SIG-M5 (cell line): ENCODE results near the gene HIP1R.
A peak's percentile ranks its signal among the peaks of the same experiment; 100 is the strongest.

ENCODE experiments used
- DNase-seq: peaks from one replicate; lab custom pipeline; 2025; lab: John Stamatoyannopoulos, UW

The HIP1R gene

GRCh38 chr12:122860040-122860853, 25.0 kb downstream of the HIP1R start:
- DNase-seq: no peak

- no peak for DNase-seq
These were observed 25.8 kb downstream of the HIP1R start for GRCh38 chr12:122860854-122861586.

- no peak for DNase-seq
These were observed 26.3 kb downstream of the HIP1R start for GRCh38 chr12:122861587-122861970.

DNA sequence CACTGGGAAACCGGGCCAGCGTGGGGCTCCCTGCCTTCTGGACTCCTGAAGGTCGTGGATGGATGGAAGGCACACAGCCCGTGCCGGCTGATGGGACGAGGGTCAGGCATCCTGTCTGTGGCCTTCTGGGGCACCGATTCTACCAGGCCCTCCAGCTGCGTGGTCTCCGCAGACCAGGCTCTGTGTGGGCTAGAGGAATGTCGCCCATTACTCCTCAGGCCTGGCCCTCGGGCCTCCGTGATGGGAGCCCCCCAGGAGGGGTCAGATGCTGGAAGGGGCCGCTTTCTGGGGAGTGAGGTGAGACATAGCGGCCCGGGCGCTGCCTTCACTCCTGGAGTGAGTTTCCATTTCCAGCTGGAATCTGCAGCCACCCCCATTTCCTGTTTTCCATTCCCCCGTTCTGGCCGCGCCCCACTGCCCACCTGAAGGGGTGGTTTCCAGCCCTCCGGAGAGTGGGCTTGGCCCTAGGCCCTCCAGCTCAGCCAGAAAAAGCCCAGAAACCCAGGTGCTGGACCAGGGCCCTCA, 26.9 kb downstream of the HIP1R start:
- DNase-seq: no peak

DNA sequence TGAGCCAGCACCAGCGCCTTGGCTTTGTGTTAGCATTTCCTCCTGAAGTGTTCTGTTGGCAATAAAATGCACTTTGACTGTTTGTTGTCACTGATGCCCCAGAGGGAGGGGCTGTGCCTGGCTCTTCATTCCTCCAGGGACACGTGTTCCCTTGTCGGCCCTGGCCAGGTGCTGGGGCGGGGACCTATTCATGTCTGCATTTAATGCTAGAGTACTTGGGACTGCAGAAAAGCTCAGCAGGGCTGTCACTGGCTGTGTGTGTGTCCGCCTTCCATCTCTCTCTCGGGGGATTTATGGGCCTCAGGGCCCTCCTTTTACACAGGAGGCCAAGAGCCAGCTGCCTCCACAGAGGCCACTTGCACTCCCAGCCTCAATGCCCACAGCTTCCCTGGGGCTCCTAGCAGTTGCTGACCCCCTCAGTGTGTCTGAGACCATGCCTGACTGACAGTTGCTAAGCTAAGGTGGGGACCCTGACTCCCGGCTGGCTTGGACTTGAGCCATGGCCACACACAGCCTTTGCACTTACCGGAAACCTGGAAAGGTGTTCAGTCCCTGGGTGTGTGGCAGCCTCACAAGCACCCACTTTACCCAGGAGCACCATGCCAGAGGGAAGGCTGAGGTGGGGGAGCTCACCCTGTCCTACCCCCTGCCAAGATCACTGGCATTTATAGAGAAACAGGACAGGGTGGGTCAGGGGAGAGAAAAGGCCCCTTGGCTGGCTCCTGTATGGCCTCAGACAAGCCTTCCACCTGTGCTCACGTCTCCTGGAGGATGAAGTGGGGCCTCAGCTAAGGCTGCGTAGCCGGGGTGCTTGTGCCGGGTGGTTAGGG, 27.8 kb downstream of the HIP1R start:
- no peak for DNase-seq

DNA sequence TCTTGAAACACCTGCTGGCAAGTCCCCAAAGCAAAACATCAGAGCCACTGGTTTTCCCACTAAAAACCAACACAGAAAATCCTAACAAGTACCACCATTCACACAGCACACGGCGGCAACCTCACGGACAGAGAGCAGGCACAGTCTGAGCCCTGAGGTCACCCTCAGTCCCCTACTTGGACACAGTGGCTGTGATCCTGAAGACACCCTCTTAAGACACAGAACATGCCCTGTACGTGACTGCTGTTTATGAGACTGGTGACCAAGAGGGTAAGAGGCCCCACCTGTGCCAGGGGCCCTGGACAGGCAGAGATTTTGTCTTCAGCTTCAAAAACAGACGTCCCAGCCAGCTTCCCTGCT, 29.6 kb downstream of the HIP1R start:
- no peak for DNase-seq

- DNase-seq: no peak
These were observed 30.3 kb downstream of the HIP1R start for GRCh38 chr12:122865268-122866231.

- DNase-seq: no peak
These were observed 31.1 kb downstream of the HIP1R start for GRCh38 chr12:122866379-122866778.

GRCh38 chr12:122866950-122867607, 31.8 kb downstream of the HIP1R start:
- DNase-seq: no peak

DNA sequence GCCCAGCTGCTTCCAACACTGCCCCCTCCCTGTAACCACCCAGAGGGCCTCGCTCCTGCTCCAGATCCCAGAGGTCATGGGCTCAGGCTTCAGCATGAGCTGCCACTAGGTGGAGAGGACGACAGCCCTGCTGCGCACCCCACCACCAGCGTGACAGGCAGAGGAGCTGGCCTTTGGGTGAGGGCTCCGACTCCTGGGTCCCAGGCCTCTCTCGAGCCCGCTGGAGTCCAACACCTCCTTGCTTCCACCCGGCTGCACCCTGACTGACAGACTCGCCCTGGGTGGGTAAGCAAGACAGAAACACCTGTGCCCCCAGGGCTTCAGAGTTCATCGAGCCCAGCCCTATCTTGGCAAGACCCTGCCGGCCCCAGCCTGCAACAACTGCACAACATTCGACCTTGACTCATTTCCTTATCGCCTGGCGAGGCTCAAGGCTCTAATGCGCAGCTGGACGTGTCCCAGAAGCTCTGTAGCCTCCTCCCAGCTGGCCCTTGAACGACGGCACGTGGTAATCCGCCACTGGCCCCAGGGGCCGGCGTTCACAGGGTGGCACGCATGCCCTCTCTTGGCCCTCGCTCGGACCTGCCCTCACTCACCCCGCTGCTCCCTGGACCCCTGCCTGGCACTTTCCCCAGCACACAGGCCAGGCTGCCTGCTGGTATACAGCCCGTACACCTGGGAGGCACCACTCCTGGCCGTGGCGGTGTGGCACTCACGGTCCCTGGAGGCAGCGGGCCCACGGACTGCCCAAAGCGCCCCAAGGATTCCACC, 32.6 kb downstream of the HIP1R start:
- DNase-seq: no peak

DNA sequence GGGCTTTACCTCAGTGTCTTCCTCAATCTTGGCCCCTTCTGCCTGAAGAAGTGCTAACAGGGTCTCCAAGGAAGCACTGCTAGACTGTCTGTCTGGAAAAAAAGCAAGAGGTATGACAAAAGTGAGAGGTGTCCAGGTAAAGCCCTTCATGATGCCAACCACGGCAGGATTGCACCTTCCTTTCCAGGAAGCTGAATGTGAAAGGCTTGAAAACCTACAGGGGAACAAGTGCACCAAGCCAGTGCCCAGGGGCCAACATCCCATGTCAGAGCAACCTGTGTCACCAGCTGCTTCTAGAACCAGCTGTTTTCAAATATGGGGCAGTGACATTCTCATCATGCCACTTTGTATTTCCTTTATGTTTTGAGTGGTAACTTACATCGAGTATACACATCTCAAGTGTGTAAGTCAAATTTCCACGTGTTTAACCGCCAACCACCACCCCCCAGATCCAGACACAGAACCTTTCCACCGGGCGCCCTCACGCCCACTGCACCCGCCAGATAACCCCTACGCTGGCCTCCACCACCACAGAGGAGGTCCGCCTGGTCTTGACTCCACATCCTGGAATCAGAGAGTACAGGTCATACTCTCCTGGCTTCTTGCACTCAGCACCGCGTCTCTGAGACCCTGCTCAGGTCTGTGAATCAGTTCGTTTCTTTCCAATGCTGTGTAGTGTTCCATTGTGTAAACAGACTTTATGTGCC, 33.4 kb downstream of the HIP1R start:
- DNase-seq: no peak

- DNase-seq: no peak
These were observed 34.1 kb downstream of the HIP1R start for GRCh38 chr12:122869207-122869973.

DNA sequence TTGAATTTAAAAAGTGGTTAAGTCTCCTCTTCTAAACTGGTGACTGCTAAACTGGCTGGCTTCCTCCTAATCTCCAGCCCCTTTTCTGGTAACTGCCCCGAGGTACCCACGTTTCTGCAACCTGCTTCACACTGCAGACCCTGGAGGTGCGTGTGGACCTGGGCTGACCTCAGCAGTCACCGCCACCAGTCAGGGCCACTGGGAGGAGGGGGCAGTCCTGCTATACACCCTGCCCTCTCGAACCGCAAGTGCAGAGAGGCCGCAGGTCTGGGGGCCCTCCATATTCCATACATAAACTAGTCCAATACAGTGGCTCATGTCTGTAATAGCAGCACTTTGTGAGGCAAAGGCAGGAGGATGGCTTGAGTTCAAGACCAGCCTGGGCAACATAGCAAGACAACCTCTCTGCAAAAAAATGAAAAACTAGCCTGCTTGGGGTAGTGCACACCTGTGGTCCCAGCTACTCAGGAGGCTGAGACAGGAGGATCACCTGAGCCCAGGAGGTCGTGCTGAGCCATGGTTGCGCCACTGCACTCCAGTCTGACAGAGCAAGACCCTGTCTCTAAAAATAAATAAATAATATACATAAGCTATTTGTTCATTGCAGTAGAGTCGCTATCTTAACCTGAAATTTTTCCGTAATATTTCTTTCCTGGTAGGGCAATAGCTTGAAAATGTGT, 35.0 kb downstream of the HIP1R start:
- DNase-seq: no peak

DNA sequence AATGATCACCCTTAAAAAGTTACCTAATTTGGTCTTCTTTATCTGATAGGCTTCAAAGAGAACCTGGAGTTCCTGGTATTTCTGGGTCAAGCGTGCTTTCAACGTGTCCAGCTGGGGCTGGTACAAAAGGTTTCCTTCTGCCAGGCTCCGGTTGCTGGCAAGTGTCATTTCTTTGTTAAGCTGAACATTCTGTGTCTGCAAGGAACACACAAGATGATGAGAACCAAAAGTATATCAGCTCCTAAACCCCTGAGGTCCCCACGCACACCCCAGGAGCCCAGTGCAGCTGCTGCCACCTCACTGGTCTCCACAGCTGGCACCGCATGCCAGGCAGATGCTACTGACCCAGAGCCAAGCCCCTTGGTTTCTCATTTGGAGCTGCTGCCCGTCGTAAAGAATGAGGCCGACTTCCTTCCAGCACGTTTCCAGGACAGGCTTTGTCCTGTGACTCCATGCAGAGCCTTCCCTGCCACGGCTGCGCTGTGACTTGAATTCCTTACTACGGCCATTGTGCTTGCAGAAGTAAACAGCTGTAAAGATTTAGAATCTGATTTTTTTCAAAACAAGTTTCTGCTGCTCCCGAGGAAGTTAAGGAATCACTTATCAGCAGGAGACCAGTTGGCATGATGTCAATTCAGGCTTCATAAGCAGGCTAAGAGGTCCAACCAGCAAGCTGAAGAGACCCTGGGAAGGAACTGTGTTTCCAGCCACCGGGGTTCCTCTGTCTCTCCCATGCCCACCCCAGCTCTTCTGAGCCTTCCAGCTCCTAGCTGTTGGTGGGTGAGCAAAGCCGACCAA, 35.8 kb downstream of the HIP1R start:
- no peak for DNase-seq

DNA sequence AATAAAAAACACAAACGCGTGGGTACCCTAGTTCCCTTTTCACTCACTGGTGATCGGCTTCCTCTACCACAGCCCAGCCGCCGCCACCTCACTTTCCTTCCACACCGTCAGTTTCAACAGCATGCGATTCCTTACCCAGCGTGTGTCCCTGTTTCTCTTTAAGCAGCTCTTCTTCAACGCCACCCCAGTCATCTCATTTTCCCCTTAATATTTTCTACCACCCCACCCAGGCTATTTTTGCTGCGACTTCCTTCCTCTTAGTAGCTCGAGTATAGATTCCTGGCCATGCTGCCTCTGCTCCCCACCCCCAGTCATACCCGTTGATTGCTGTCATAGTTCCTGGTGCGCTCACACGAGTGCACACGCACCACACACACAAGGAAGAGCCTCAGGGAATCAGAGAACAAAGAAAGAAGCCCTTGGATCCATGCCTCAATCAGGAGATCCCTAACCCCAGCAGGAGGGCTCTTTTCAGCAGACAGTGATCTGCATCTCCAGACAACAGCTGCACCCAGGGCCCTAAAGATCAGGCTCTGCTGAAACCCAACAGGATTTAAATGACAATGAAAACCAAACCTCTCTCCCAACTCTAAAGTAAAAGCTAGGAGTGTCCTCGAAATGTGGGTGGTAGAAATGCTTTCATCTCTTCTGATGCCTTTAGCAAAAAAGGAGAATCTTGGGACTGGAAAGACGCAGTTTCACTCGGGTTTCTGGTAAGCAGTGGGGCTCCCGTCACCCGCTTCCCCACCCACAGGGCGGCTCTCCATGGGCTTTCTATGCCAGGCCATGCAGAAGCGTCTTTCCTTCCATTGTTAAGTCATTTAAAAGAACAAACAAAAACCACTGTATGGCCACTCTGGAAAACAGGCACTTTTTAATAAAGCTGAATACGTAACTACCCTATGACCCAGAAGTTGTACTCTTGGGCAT, 36.9 kb downstream of the HIP1R start:
- peak; percentile 87 for DNase-seq

DNA sequence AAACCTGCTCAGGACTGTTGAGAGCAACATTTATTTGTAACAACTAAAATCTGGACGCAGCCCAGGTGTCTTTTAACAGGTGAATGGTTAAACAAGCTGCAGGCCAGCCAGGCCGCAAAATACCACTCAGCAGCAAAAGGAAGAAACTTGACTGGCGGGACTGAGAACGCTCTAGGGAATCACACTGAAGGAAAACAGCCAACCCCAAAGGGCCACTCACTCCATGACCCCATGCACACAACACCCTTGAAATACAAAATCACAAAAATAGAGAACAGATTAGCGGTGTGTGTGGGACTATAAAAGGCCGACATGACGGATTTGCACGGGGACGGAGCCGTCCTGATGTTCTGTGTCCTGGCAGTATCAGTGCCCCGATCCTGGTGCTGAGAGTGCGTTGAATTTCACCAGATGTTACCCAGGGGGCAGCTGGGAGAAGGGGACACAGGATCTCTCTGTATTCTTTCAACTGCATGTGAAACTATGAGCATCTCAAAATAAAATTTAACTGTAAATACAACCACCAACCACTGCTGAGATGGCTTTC, 37.6 kb downstream of the HIP1R start:
- no peak for DNase-seq
